K562 (cell line): ENCODE data around the gene GPR108. TPM values are rescaled to one million over a fixed set of nuclear protein-coding genes. Genes with fewer than 3 reads are reported as not detected.

Experiments used
- ATAC-seq: fragments of 200-7000 bp; cut with Tn5 transposase; 3 replicates; pipeline ENCODE4 v1.9.1; 2020; ENCODE audit warnings: moderate library complexity
- BruUV-seq: library from RNA; stranded (reverse); fragments of 400-500 nt; replicated peaks from 2 replicates; lab custom pipeline; 2021; lab: Mats Ljungman, UMichigan
- CTCF ChIA-PET: fragments of 300-600 bp; formaldehyde crosslinking; extraction: SDS; loops from one replicate; lab custom pipeline; 2021; ENCODE audit warnings: low intra/inter-chr PET ratio; lab: Yijun Ruan, JAX
- POLR2A ChIA-PET: fragments of 300-600, 350-650 bp; sonication (Branson Sonifier 250); formaldehyde crosslinking; extraction: SDS; loops from one replicate; lab custom pipeline; 2021; ENCODE audit warnings: antibody characterized with exemption, inconsistent platforms; lab: Yijun Ruan, JAX
- DNase-seq, 4 experiments: peaks; one replicate each; pipeline versions ENCODE4 v3.0.0 to v3.0.0-alpha.2; 2011 to 2018; ENCODE audit warnings: low spot score in 3 of 4, mixed read lengths in 3 of 4; ENCODE audit errors: extremely low read depth in 1 of 4
- FAIRE-seq: peaks from 2 replicates; lab custom pipeline; 2011; peaks lifted over from hg19 to GRCh38; lab: Jason Lieb, UNC
- H2AFZ ChIP-seq: 2 replicates; pipeline ENCODE4 v1.6.0; 2011; ENCODE audit warnings: low read depth, low read length, control low read depth, inconsistent platforms
- H3K27ac ChIP-seq: fragments of 200-600 bp; 3 replicates; pipeline ENCODE4 v1.8.0; 2011; ENCODE audit warnings: low read depth, mild to moderate bottlenecking, control low read depth, inconsistent platforms, low read length, moderate library complexity, mixed read lengths; ENCODE audit errors: extremely low read depth
- H3K27me3 ChIP-seq, 2 experiments: fragments of 300-600 bp in 1 of 2; 2 replicates in 1 of 2; 3 replicates in 1 of 2; pipeline versions ENCODE4 v1.6.0 to v1.8.0; 2011; ENCODE audit warnings: inconsistent platforms in 2 of 2, low read length in 2 of 2, mild to moderate bottlenecking in 1 of 2, mixed read lengths in 1 of 2, moderate library complexity in 1 of 2; ENCODE audit not compliant: control insufficient read depth in 2 of 2, insufficient read depth in 2 of 2
- H3K36me3 ChIP-seq: fragments of 300-600 bp; 3 replicates; pipeline ENCODE4 v1.8.0; 2011; ENCODE audit warnings: mild to moderate bottlenecking, low read length, inconsistent platforms; ENCODE audit not compliant: control insufficient read depth, insufficient read depth
- H3K4me1 ChIP-seq, 2 experiments: fragments of 200-600 bp in 1 of 2; replicated peaks in 1 of 2; 2 replicates in 1 of 2; 3 replicates in 1 of 2; pipeline versions ENCODE4 v1.5.1 to v1.8.0; 2011; ENCODE audit warnings: inconsistent platforms in 2 of 2, low read length in 2 of 2, mild to moderate bottlenecking in 1 of 2, mixed read lengths in 1 of 2, moderate library complexity in 1 of 2; ENCODE audit not compliant: control insufficient read depth in 2 of 2, insufficient read depth in 2 of 2
- H3K4me2 ChIP-seq: 2 replicates; pipeline ENCODE4 v1.6.1; 2011; ENCODE audit warnings: low read length, control low read depth, inconsistent platforms, mixed read lengths; ENCODE audit not compliant: insufficient read depth
- H3K4me3 ChIP-seq: fragments of 200-600 bp; sonication (generic), shearing (Covaris generic); 2 replicates; pipeline ENCODE4 v1.5.1; 2016; ENCODE audit warnings: control low read depth, inconsistent platforms
- H3K79me2 ChIP-seq: fragments of 200-600 bp; 3 replicates; pipeline ENCODE4 v1.8.0; 2011; ENCODE audit warnings: low read length, inconsistent platforms; ENCODE audit not compliant: control insufficient read depth, insufficient read depth
- H3K9ac ChIP-seq, 2 experiments: 2 replicates each; pipeline versions ENCODE4 v1.6.0 to v1.6.1; 2011; ENCODE audit warnings: low read depth in 2 of 2, low read length in 2 of 2, control low read depth in 1 of 2, inconsistent platforms in 1 of 2, mild to moderate bottlenecking in 1 of 2, mixed read lengths in 1 of 2; ENCODE audit not compliant: insufficient read depth in 1 of 2
- H3K9me1 ChIP-seq: one replicate; pipeline ENCODE4 v1.6.0; 2011; ENCODE audit warnings: inconsistent platforms, mild to moderate bottlenecking, low read length, moderate library complexity; ENCODE audit not compliant: control insufficient read depth, insufficient read depth
- H3K9me3 ChIP-seq: replicated peaks from 2 replicates; pipeline ENCODE4 v1.5.1; 2011; ENCODE audit warnings: low read depth, low read length, inconsistent platforms; ENCODE audit not compliant: control insufficient read depth, insufficient read depth
- H4K20me1 ChIP-seq: replicated peaks from 2 replicates; pipeline ENCODE4 v1.6.1; 2011; ENCODE audit warnings: low read length, inconsistent platforms, mixed read lengths; ENCODE audit not compliant: control insufficient read depth, insufficient read depth
- ATF7 ChIP-seq: fragments of 450-650 bp; IDR thresholded peaks from 2 replicates; pipeline ENCODE4 v1.7.1; 2014; ENCODE audit warnings: mild to moderate bottlenecking, moderate library complexity
- EP400 ChIP-seq: fragments of 450-650 bp; IDR thresholded peaks from 2 replicates; pipeline ENCODE4 v1.6.1; 2017; ENCODE audit warnings: antibody characterized with exemption, mild to moderate bottlenecking, moderate library complexity
- GATA2 ChIP-seq: sonication (generic); formaldehyde crosslinking; IDR thresholded peaks from 2 replicates; pipeline ENCODE4 v1.4.0; 2020; ENCODE audit warnings: mild to moderate bottlenecking, missing genetic modification reagents
- JUNB ChIP-seq: fragments of 450-650 bp; formaldehyde crosslinking; conservative IDR thresholded peaks from 2 replicates; pipeline ENCODE4 v1.4.0; 2020; ENCODE audit warnings: mild to moderate bottlenecking
- MECOM ChIP-seq: fragments of 250-450 bp; sonication (Bioruptor Pico); IDR thresholded peaks from 2 replicates; pipeline ENCODE4 v1.8.0; 2022; ENCODE audit warnings: inconsistent platforms
- NFXL1 ChIP-seq: fragments of 450-650 bp; formaldehyde crosslinking; IDR thresholded peaks from 2 replicates; pipeline ENCODE4 v1.4.0; 2021; ENCODE audit warnings: mild to moderate bottlenecking
- PHB2 ChIP-seq: fragments of 450-650 bp; IDR thresholded peaks from 2 replicates; pipeline ENCODE4 v1.6.1; 2017; ENCODE audit warnings: low read depth
- POLR2G ChIP-seq: fragments of 200-400 bp; formaldehyde crosslinking; IDR thresholded peaks from 2 replicates; pipeline ENCODE4 v1.6.1; 2017; ENCODE audit warnings: low read depth, mild to moderate bottlenecking, antibody characterized with exemption, low read length, moderate library complexity
- RBFOX2 ChIP-seq: fragments of 200-400 bp; formaldehyde crosslinking; IDR thresholded peaks from 2 replicates; pipeline ENCODE4 v1.6.1; 2017; ENCODE audit warnings: low read depth, mild to moderate bottlenecking, low read length, moderate library complexity
- RBM22 ChIP-seq: fragments of 200-400 bp; formaldehyde crosslinking; IDR thresholded peaks from 2 replicates; pipeline ENCODE4 v1.6.1; 2018; ENCODE audit warnings: low read length, low read depth; ENCODE audit not compliant: poor library complexity, severe bottlenecking
- SRSF7 ChIP-seq: fragments of 200-400 bp; formaldehyde crosslinking; optimal IDR thresholded peaks from 2 replicates; pipeline ENCODE3; 2017; ENCODE audit warnings: mild to moderate bottlenecking, low read depth, low read length
- TAF9B ChIP-seq: fragments of 450-650 bp; IDR thresholded peaks from 2 replicates; pipeline ENCODE4 v1.6.1; 2018; ENCODE audit warnings: mild to moderate bottlenecking; ENCODE audit not compliant: partially characterized antibody
- ZNF778 ChIP-seq: fragments of 450-650 bp; formaldehyde crosslinking; IDR thresholded peaks from 2 replicates; pipeline ENCODE4 v1.4.0; 2020; ENCODE audit warnings: mild to moderate bottlenecking, moderate library complexity
- WGBS: fragments of 100-300 bp; shearing (Covaris generic); methylation state at CpG from one replicate; pipeline ENCODE4 v1.1.6; 2016; ENCODE audit warnings: low coverage, mixed read lengths; ENCODE audit not compliant: insufficient coverage; ENCODE audit errors: missing lambda C conversion rate; 5-methylcytosine and 5-hydroxymethylcytosine counted together
- in situ Hi-C: fragments of 300-500 bp; cut with MboI; formaldehyde crosslinking; loops from 4 replicates; pipeline ENCODE4 v1.15.0; 2018; ENCODE audit warnings: inconsistent platforms, mixed read lengths
- intact Hi-C: fragments of 100-400 bp; cut with micrococcal nuclease; formaldehyde crosslinking; loops from 2 replicates; pipeline ENCODE4 v1.14.2; 2022
- polyA plus RNA-seq, 8 experiments: library from polyadenylated mRNA; depleted of rRNA in 4 of 8; stranded (reverse) in 5 of 8; unstranded in 3 of 8; fragments of >200 nt; fragmentation: Nextera tagmentation in 2 of 8; fragmentation: Illumina TruSeq in 1 of 8; extraction: Ambion mirVana in 2 of 8; extraction: Trizol in 1 of 8; gene quantifications; 2 replicates each; pipeline versions ENCODE4 v1.2.1 to v1.2.3, GENCODE V29; 2011 to 2014; ENCODE audit warnings: inconsistent platforms in 1 of 8, missing spikeins in 1 of 8
- total RNA-seq, 7 experiments: library from RNA; depleted of rRNA in 6 of 7; stranded (reverse); fragments of >200 nt in 6 of 7; fragmentation: Illumina TruSeq in 2 of 7; extraction: Trizol in 2 of 7; gene quantifications; 2 replicates each; pipeline versions ENCODE4 v1.2.1 to v1.2.3, GENCODE V29; 2011 to 2021; ENCODE audit warnings: low replicate concordance in 1 of 7
- TF ChIP-seq, protein P1 (sequence below): sonication (generic); formaldehyde crosslinking; IDR thresholded peaks from 2 replicates; pipeline ENCODE4 v1.8.0; 2022; ENCODE audit warnings: missing genetic modification reagents, mild to moderate bottlenecking, moderate library complexity, borderline replicate concordance
- TF ChIP-seq, protein P2 (sequence below): conservative IDR thresholded peaks from 2 replicates; pipeline ENCODE4 v1.6.1; 2011; ENCODE audit warnings: low read depth, mild to moderate bottlenecking, low read length; ENCODE audit not compliant: control insufficient read depth
- TF ChIP-seq, protein P3 (sequence below), 3 experiments: fragments of 200-800 bp in 1 of 3; fragments of 250-450 bp in 1 of 3; fragments of 450-650 bp in 1 of 3; sonication (Bioruptor Pico) in 1 of 3; sonication (Bioruptor generic) in 1 of 3; formaldehyde crosslinking in 1 of 3; IDR thresholded peaks; 2 replicates each; pipeline versions ENCODE4 v1.6.1 to v1.8.0; 2016 to 2022; ENCODE audit warnings: mild to moderate bottlenecking in 2 of 3, missing genetic modification characterization in 2 of 3, missing compliant biosample characterization in 1 of 3, moderate library complexity in 1 of 3

The GPR108 gene
- total and polyA plus RNA-seq, 9 of the 15 experiments (the other 6 are each of a cell fraction or from before 2014, with no cell fraction given): 2.4 to 33.2 (median 24.4) TPM

DNA sequence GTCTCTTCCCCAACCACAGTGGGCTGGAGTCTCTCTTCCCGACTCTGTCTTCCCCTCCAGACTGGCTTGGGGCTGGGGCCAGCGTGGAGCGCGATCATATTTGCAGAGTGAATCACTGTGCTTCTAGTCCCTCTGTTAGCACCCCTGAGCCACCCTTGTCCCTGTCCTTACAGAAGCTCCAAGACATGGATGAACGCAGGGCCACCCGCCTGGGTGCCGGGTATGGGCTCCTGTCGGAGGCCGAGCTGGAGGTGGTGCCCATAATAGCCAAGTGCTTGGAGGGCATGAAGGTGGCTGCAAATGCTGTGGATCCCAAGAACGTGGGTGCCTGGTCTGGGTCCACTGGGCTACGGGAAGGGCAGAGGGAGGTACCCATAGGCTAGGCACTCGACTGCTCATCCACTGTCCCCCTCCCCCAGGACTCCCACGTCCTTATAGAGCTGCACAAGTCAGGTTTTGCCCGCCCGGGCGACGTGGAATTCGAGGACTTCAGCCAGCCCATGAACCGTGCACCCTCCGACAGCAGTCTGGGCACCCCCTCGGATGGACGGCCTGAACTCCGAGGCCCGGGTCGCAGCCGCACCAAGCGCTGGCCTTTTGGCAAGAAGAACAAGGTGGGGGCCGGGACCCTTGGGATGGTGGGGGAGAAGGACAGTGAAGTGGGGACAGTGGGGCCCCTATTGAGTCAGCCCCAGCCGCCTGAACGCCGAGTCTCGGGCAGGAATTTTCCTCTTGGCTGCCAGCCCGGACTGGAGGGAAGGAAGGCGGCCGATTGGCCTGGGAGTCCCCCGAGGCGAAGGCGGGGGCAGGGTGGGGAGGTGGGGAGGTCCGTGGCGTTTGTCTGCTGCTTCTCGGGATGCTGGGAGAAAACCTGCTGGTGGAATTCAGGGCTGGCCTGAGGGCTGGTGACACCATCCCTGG lies 7.3 kb upstream of the GPR108 start:
- no peaks in the 10 kb centered on the region for H3K27me3 ChIP-seq
- H3K4me2 ChIP-seq: no peak overlapping the region
- DNase-seq (no peak), FAIRE-seq (no peak), ATAC-seq (no peak)
- H3K4me3 ChIP-seq: no peak overlapping the region
- no TSS peak for BruUV-seq
- H3K4me1 ChIP-seq: peaks cover 5 to 40% of the 10 kb centered on the region in 2 experiments; a peak in 4 of 5 replicates
- ChIA-PET CTCF (no interaction called here), POLR2A (interaction anchor here (0.6 to 1.0 kb wide), 4 partner anchors 8 to 41 kb away, joined by 3 to 5 read pairs (median 4); no protein-coding TSS in a partner anchor)
- no peaks in the 10 kb centered on the region for H3K9me3 ChIP-seq
- 89% methylated on average over 20 of the region's 41 CpGs for WGBS
- no peaks in the 10 kb centered on the region; the same call in 1 of the 2 replicates for H4K20me1 ChIP-seq
- no peak overlapping the region for H3K27ac ChIP-seq
- peak overlapping the region in 1 of 2 experiments; percentile 75; a peak in 1 of 4 replicates for H3K9ac ChIP-seq
- peaks cover 21% of the 10 kb centered on the region for H3K79me2 ChIP-seq
- peaks cover 84% of the 10 kb centered on the region; the same call in 2 of the 3 replicates for H3K36me3 ChIP-seq
- H3K9me1 ChIP-seq: no peaks in the 10 kb centered on the region
- no peak overlapping the region for H2AFZ ChIP-seq
- intact Hi-C loops: no loop called here
- in situ Hi-C loops: no loop called here
- no peak for TF ChIP-seq NFXL1 (CRISPR knock-in tag)
- TF ChIP-seq, protein P1, sequence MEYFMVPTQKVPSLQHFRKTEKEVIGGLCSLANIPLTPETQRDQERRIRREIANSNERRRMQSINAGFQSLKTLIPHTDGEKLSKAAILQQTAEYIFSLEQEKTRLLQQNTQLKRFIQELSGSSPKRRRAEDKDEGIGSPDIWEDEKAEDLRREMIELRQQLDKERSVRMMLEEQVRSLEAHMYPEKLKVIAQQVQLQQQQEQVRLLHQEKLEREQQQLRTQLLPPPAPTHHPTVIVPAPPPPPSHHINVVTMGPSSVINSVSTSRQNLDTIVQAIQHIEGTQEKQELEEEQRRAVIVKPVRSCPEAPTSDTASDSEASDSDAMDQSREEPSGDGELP (CRISPR knock-in tag): peak; percentile 19; the same call in 1 of the 2 replicates
- no peak for TF ChIP-seq ATF7
- TF ChIP-seq RBM22: peak; percentile 42
- TF ChIP-seq MECOM: no peak
- TF ChIP-seq, protein P2, sequence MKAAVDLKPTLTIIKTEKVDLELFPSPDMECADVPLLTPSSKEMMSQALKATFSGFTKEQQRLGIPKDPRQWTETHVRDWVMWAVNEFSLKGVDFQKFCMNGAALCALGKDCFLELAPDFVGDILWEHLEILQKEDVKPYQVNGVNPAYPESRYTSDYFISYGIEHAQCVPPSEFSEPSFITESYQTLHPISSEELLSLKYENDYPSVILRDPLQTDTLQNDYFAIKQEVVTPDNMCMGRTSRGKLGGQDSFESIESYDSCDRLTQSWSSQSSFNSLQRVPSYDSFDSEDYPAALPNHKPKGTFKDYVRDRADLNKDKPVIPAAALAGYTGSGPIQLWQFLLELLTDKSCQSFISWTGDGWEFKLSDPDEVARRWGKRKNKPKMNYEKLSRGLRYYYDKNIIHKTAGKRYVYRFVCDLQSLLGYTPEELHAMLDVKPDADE: no peak
- TF ChIP-seq, protein P3, sequence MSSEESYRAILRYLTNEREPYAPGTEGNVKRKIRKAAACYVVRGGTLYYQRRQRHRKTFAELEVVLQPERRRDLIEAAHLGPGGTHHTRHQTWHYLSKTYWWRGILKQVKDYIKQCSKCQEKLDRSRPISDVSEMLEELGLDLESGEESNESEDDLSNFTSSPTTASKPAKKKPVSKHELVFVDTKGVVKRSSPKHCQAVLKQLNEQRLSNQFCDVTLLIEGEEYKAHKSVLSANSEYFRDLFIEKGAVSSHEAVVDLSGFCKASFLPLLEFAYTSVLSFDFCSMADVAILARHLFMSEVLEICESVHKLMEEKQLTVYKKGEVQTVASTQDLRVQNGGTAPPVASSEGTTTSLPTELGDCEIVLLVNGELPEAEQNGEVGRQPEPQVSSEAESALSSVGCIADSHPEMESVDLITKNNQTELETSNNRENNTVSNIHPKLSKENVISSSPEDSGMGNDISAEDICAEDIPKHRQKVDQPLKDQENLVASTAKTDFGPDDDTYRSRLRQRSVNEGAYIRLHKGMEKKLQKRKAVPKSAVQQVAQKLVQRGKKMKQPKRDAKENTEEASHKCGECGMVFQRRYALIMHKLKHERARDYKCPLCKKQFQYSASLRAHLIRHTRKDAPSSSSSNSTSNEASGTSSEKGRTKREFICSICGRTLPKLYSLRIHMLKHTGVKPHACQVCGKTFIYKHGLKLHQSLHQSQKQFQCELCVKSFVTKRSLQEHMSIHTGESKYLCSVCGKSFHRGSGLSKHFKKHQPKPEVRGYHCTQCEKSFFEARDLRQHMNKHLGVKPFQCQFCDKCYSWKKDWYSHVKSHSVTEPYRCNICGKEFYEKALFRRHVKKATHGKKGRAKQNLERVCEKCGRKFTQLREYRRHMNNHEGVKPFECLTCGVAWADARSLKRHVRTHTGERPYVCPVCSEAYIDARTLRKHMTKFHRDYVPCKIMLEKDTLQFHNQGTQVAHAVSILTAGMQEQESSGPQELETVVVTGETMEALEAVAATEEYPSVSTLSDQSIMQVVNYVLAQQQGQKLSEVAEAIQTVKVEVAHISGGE (CRISPR knock-in tag; IDR thresholded peaks at IDR 0.05): no peak
- TF ChIP-seq ZNF778: no peak
- TF ChIP-seq JUNB (CRISPR knock-in tag): no peak
- TF ChIP-seq POLR2G: peak; percentile 61
- TF ChIP-seq RBFOX2: peak; percentile 60; the same call in 1 of the 2 replicates
- TF ChIP-seq EP400: no peak
- TF ChIP-seq PHB2: no peak
- no peak for TF ChIP-seq GATA2 (CRISPR knock-in tag)
- TF ChIP-seq TAF9B: no peak
- TF ChIP-seq SRSF7: no peak
